Limb (tissue), 2 donors: ENCODE measurements around the gene AP4M1.

Source experiments
- DNase-seq, 2 donors: peaks; one replicate each; pipeline ENCODE4 v3.0.0-alpha.2; 2016; ENCODE audit errors: extremely low spot score in 2 of 2

The AP4M1 gene

GRCh38 chr7:100157334-100158228 is 56.1 kb downstream of the AP4M1 start:
- DNase-seq, result no peak
